IMR-90 (cell line): ENCODE data around the gene VGF. TPM values are rescaled to one million over a fixed set of nuclear protein-coding genes. Genes with fewer than 3 reads are reported as not detected.
A peak's percentile ranks its signal among the peaks of the same experiment; 100 is the strongest.

Experiments used
- ATAC-seq: fragments of 200-7000 bp; cut with Tn5 transposase; 2 replicates; pipeline ENCODE4 v1.9.1; 2020; ENCODE audit warnings: low read depth, mild to moderate bottlenecking, moderate library complexity
- BruUV-seq: library from RNA; stranded (reverse); fragments of 400-500 nt; replicated peaks from 2 replicates; lab custom pipeline; 2021; lab: Mats Ljungman, UMichigan
- CTCF ChIA-PET: fragments of 300-600 bp; formaldehyde crosslinking; extraction: SDS; loops from one replicate; lab custom pipeline; 2021; ENCODE audit warnings: antibody characterized with exemption; lab: Yijun Ruan, JAX
- POLR2A ChIA-PET: fragments of 300-600 bp; sonication (Branson Sonifier 250); formaldehyde crosslinking; loops from one replicate; lab custom pipeline; 2022; ENCODE audit warnings: antibody characterized with exemption; ENCODE audit not compliant: unreplicated experiment; lab: Charles Lee
- DNase-seq: peaks from one replicate; pipeline ENCODE4 v3.0.0; 2013
- H2AFZ ChIP-seq: replicated peaks from 2 replicates; pipeline ENCODE3; 2013; ENCODE audit warnings: low read length, mild to moderate bottlenecking; ENCODE audit not compliant: poor library complexity
- H2AK5ac ChIP-seq: 2 replicates; pipeline ENCODE4 v1.6.1; 2013; ENCODE audit warnings: low read depth, low read length, inconsistent platforms
- H2AK9ac ChIP-seq: replicated peaks from 2 replicates; pipeline ENCODE3; 2013; ENCODE audit warnings: mild to moderate bottlenecking, low read depth, low read length, moderate library complexity; ENCODE audit not compliant: poor library complexity
- H2BK120ac ChIP-seq: 2 replicates; pipeline ENCODE4 v1.6.1; 2013; ENCODE audit warnings: low read depth, low read length, inconsistent platforms
- H2BK15ac ChIP-seq: 3 replicates; pipeline ENCODE4 v1.6.1; 2013; ENCODE audit warnings: low read depth, low read length, inconsistent platforms
- H2BK20ac ChIP-seq: 2 replicates; pipeline ENCODE4 v1.6.1; 2013; ENCODE audit warnings: low read depth, mild to moderate bottlenecking, inconsistent platforms, low read length, moderate library complexity
- H2BK5ac ChIP-seq: 2 replicates; pipeline ENCODE4 v1.6.1; 2013; ENCODE audit warnings: mild to moderate bottlenecking, low read depth, low read length, inconsistent platforms; ENCODE audit not compliant: poor library complexity, severe bottlenecking
- H3K14ac ChIP-seq: replicated peaks from 2 replicates; pipeline ENCODE4 v1.6.1; 2013; ENCODE audit warnings: low read depth, low read length, inconsistent platforms
- H3K18ac ChIP-seq: 2 replicates; pipeline ENCODE4 v1.6.1; 2013; ENCODE audit warnings: low read depth, low read length, control low read depth
- H3K23ac ChIP-seq: 2 replicates; pipeline ENCODE4 v1.6.1; 2013; ENCODE audit warnings: low read depth, low read length, inconsistent platforms
- H3K27ac ChIP-seq: 2 replicates; pipeline ENCODE4 v1.5.1; 2013; ENCODE audit warnings: mild to moderate bottlenecking, control low read depth, low read length; ENCODE audit not compliant: insufficient read depth
- H3K27me3 ChIP-seq: 2 replicates; pipeline ENCODE4 v1.6.1; 2013; ENCODE audit warnings: low read length; ENCODE audit not compliant: control insufficient read depth, insufficient read depth
- H3K36me3 ChIP-seq: 2 replicates; pipeline ENCODE4 v1.6.1; 2013; ENCODE audit warnings: low read length, mixed read lengths; ENCODE audit not compliant: control insufficient read depth, insufficient read depth
- H3K4ac ChIP-seq: 2 replicates; pipeline ENCODE4 v1.6.1; 2013; ENCODE audit warnings: low read depth, low read length, inconsistent platforms
- H3K4me1 ChIP-seq: 2 replicates; pipeline ENCODE4 v1.6.1; 2013; ENCODE audit warnings: low read length, mixed read lengths; ENCODE audit not compliant: control insufficient read depth, insufficient read depth
- H3K4me2 ChIP-seq: 2 replicates; pipeline ENCODE4 v1.6.1; 2013; ENCODE audit warnings: low read depth, mild to moderate bottlenecking, control low read depth, low read length, moderate library complexity
- H3K4me3 ChIP-seq: 2 replicates; pipeline ENCODE4 v1.5.1; 2013; ENCODE audit warnings: low read depth, mild to moderate bottlenecking, control low read depth, low read length, moderate library complexity; ENCODE audit not compliant: insufficient read depth
- H3K56ac ChIP-seq: 2 replicates; pipeline ENCODE4 v1.6.1; 2013; ENCODE audit warnings: low read length, inconsistent platforms; ENCODE audit not compliant: insufficient read depth; ENCODE audit errors: extremely low read depth
- H3K79me1 ChIP-seq, 2 experiments: 2 replicates each; pipeline ENCODE4 v1.6.1; 2013; ENCODE audit warnings: low read length in 2 of 2, inconsistent platforms in 1 of 2, low read depth in 1 of 2
- H3K9ac ChIP-seq: 2 replicates; pipeline ENCODE4 v1.6.1; 2013; ENCODE audit warnings: low read depth, low read length, control low read depth
- H3K9me1 ChIP-seq: 2 replicates; pipeline ENCODE4 v1.6.1; 2013; ENCODE audit warnings: low read length, inconsistent platforms; ENCODE audit not compliant: insufficient read depth
- H3K9me3 ChIP-seq: 2 replicates; pipeline ENCODE4 v1.6.1; 2013; ENCODE audit warnings: low read length; ENCODE audit not compliant: control insufficient read depth, insufficient read depth
- H4K20me1 ChIP-seq: 2 replicates; pipeline ENCODE4 v1.6.1; 2013; ENCODE audit warnings: low read length, inconsistent platforms; ENCODE audit not compliant: insufficient read depth
- H4K5ac ChIP-seq: 2 replicates; pipeline ENCODE4 v1.6.1; 2013; ENCODE audit warnings: mild to moderate bottlenecking, low read depth, low read length, control low read depth
- H4K8ac ChIP-seq, 2 experiments: 2 replicates each; pipeline ENCODE4 v1.6.1; 2013; ENCODE audit warnings: low read depth in 2 of 2, low read length in 2 of 2, control low read depth in 1 of 2, inconsistent platforms in 1 of 2
- H4K91ac ChIP-seq: 2 replicates; pipeline ENCODE4 v1.6.1; 2013; ENCODE audit warnings: low read depth, low read length, inconsistent platforms; ENCODE audit not compliant: insufficient read depth
- BHLHE40 ChIP-seq: fragments of 150-350 bp; IDR thresholded peaks from 2 replicates; pipeline ENCODE4 v1.6.1; 2016; ENCODE audit warnings: mild to moderate bottlenecking, low read depth, low read length
- CEBPB ChIP-seq: IDR thresholded peaks from 2 replicates; pipeline ENCODE4 v1.6.1; 2012; ENCODE audit warnings: low read depth, low read length, improper control_type of control experiment
- CHD1 ChIP-seq: IDR thresholded peaks from 2 replicates; pipeline ENCODE4 v1.6.1; 2012; ENCODE audit warnings: low read depth, low read length, improper control_type of control experiment
- MAFK ChIP-seq: IDR thresholded peaks from 2 replicates; pipeline ENCODE4 v1.6.1; 2012; ENCODE audit warnings: low read depth, low read length, improper control_type of control experiment
- MAZ ChIP-seq: IDR thresholded peaks from 2 replicates; pipeline ENCODE4 v1.6.1; 2012; ENCODE audit warnings: low read depth, mild to moderate bottlenecking, low read length, improper control_type of control experiment, moderate library complexity, borderline replicate concordance
- MXI1 ChIP-seq: IDR thresholded peaks from 2 replicates; pipeline ENCODE4 v1.6.1; 2012; ENCODE audit warnings: low read depth, mild to moderate bottlenecking, low read length, moderate library complexity, borderline replicate concordance
- NFE2L2 ChIP-seq: fragments of 150-350 bp; IDR thresholded peaks from 2 replicates; pipeline ENCODE4 v1.6.1; 2016; ENCODE audit warnings: low read depth, mild to moderate bottlenecking, low read length
- POLR2A ChIP-seq: IDR thresholded peaks from 2 replicates; pipeline ENCODE4 v1.6.1; 2012; ENCODE audit warnings: mild to moderate bottlenecking, low read depth, low read length
- RAD21 ChIP-seq: IDR thresholded peaks from 2 replicates; pipeline ENCODE4 v1.6.1; 2012; ENCODE audit warnings: low read length, improper control_type of control experiment
- SMC3 ChIP-seq: fragments of 150-350 bp; IDR thresholded peaks from 2 replicates; pipeline ENCODE4 v1.6.1; 2016; ENCODE audit warnings: low read depth, mild to moderate bottlenecking, antibody characterized with exemption, low read length, moderate library complexity
- WGBS, 2 experiments: methylation state at CpG; one replicate each; pipeline versions ENCODE4 v1.1.5 to v1.1.7; 2013; ENCODE audit warnings: missing lambda C conversion rate in 2 of 2; ENCODE audit not compliant: insufficient read length in 1 of 2; ENCODE audit errors: extremely low coverage in 2 of 2; 5-methylcytosine and 5-hydroxymethylcytosine counted together
- dilution Hi-C: fragments of 300-500 bp; cut with HindIII; formaldehyde crosslinking; loops from one replicate; pipeline ENCODE4 v1.14.3; 2018; ENCODE audit warnings: low sequenced_read_pairs; ENCODE audit not compliant: unreplicated experiment
- in situ Hi-C: fragments of 300-500 bp; cut with MboI; formaldehyde crosslinking; loops from 3 replicates; pipeline ENCODE4 v1.14.3; 2019; ENCODE audit warnings: low sequenced_read_pairs, inconsistent platforms, mixed read lengths
- intact Hi-C: fragments of 100-400 bp; cut with micrococcal nuclease; formaldehyde crosslinking; loops from 2 replicates; pipeline ENCODE4 v1.10.0; 2022
- polyA plus RNA-seq, 3 experiments: library from polyadenylated mRNA; depleted of rRNA; stranded (reverse); fragments of >200 nt; gene quantifications; 2 replicates each; pipeline ENCODE4 v1.2.3, GENCODE V29; 2012; ENCODE audit warnings: low replicate concordance in 1 of 3
- total RNA-seq: library from RNA; depleted of rRNA; stranded (reverse); fragments of >200 nt; gene quantifications from 2 replicates; pipeline ENCODE4 v1.2.3, GENCODE V29; 2012
- TF ChIP-seq, protein P1 (sequence below): fragments of 150-350 bp; IDR thresholded peaks from 2 replicates; pipeline ENCODE4 v1.6.1; 2017; ENCODE audit warnings: mild to moderate bottlenecking, antibody characterized with exemption, low read length, low read depth
- TF ChIP-seq, protein P2 (sequence below): conservative IDR thresholded peaks from 2 replicates; pipeline ENCODE4 v1.5.1; 2012; ENCODE audit warnings: mild to moderate bottlenecking, low read depth, low read length, improper control_type of control experiment
- TF ChIP-seq, protein P3 (sequence below): fragments of 150-350 bp; IDR thresholded peaks from 2 replicates; pipeline ENCODE4 v1.6.1; 2016; ENCODE audit warnings: low read depth, mild to moderate bottlenecking, low read length, moderate library complexity, borderline replicate concordance

VGF gene
- total and polyA plus RNA-seq, 2 of the 4 experiments (the other 2 are of a cell fraction) = 0.18 to 0.50 TPM

GRCh38 chr7:101120315-101120714 lies 45.1 kb downstream of the VGF start:
- peaks cover 4 to 35% of the 10 kb centered on the region in 2 experiments; a peak in 2 of 4 replicates for H3K79me1 ChIP-seq
- DNase-seq (no peak), ATAC-seq (no peak)
- no peak overlapping the region for H3K4me3 ChIP-seq
- WGBS, 2 experiments = no CpG with 5 or more reads among the region's 4 CpGs
- H3K36me3 ChIP-seq = no peaks in the 10 kb centered on the region
- H3K14ac ChIP-seq = peak overlapping the region; percentile 73
- peak overlapping the region; percentile 97 for H2BK20ac ChIP-seq
- POLR2A ChIA-PET = no interaction called here
- H4K20me1 ChIP-seq = no peaks in the 10 kb centered on the region
- H4K5ac ChIP-seq = peak overlapping the region; percentile 23; the same call in 1 of the 2 replicates
- peak overlapping the region; percentile 5; the same call in 1 of the 2 replicates for H3K18ac ChIP-seq
- H2BK15ac ChIP-seq = peak overlapping the region; percentile 91; the same call in 2 of the 3 replicates
- peaks cover 21% of the 10 kb centered on the region for H3K4me1 ChIP-seq
- no peak overlapping the region for H3K4me2 ChIP-seq
- H4K8ac ChIP-seq = peak overlapping the region in 1 of 2 experiments; percentile 82
- H2AFZ ChIP-seq = peak overlapping the region; percentile 8
- H3K27ac ChIP-seq = no peak overlapping the region; the same call in 1 of the 2 replicates
- H4K91ac ChIP-seq = peak overlapping the region; percentile 87
- TF ChIP-seq SMC3 (no peak), POLR2A (no peak), MXI1 (no peak), CEBPB (no peak), MAFK (no peak), RAD21 (no peak), NFE2L2 (no peak), MAZ (no peak), BHLHE40 (no peak), CHD1 (no peak)
- TF ChIP-seq, protein P1, sequence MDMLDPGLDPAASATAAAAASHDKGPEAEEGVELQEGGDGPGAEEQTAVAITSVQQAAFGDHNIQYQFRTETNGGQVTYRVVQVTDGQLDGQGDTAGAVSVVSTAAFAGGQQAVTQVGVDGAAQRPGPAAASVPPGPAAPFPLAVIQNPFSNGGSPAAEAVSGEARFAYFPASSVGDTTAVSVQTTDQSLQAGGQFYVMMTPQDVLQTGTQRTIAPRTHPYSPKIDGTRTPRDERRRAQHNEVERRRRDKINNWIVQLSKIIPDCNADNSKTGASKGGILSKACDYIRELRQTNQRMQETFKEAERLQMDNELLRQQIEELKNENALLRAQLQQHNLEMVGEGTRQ = no peak
- TF ChIP-seq, protein P2, sequence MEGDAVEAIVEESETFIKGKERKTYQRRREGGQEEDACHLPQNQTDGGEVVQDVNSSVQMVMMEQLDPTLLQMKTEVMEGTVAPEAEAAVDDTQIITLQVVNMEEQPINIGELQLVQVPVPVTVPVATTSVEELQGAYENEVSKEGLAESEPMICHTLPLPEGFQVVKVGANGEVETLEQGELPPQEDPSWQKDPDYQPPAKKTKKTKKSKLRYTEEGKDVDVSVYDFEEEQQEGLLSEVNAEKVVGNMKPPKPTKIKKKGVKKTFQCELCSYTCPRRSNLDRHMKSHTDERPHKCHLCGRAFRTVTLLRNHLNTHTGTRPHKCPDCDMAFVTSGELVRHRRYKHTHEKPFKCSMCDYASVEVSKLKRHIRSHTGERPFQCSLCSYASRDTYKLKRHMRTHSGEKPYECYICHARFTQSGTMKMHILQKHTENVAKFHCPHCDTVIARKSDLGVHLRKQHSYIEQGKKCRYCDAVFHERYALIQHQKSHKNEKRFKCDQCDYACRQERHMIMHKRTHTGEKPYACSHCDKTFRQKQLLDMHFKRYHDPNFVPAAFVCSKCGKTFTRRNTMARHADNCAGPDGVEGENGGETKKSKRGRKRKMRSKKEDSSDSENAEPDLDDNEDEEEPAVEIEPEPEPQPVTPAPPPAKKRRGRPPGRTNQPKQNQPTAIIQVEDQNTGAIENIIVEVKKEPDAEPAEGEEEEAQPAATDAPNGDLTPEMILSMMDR = no peak
- TF ChIP-seq, protein P3, sequence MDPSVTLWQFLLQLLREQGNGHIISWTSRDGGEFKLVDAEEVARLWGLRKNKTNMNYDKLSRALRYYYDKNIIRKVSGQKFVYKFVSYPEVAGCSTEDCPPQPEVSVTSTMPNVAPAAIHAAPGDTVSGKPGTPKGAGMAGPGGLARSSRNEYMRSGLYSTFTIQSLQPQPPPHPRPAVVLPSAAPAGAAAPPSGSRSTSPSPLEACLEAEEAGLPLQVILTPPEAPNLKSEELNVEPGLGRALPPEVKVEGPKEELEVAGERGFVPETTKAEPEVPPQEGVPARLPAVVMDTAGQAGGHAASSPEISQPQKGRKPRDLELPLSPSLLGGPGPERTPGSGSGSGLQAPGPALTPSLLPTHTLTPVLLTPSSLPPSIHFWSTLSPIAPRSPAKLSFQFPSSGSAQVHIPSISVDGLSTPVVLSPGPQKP = no peak
- CTCF ChIA-PET = no interaction called here
- H3K9me3 ChIP-seq = no peaks in the 10 kb centered on the region
- dilution Hi-C loops = no loop called here
- no peak overlapping the region for H2AK9ac ChIP-seq
- intact Hi-C loops = no loop called here
- H3K56ac ChIP-seq = no peak overlapping the region
- peak overlapping the region; percentile 94 for H2AK5ac ChIP-seq
- H2BK5ac ChIP-seq = peak overlapping the region; percentile 92
- peak overlapping the region; percentile 83; the same call in 1 of the 2 replicates for H3K23ac ChIP-seq
- no TSS peak for BruUV-seq
- H2BK120ac ChIP-seq = peak overlapping the region; percentile 91
- H3K9me1 ChIP-seq = peaks cover 26% of the 10 kb centered on the region
- H3K27me3 ChIP-seq = no peaks in the 10 kb centered on the region
- in situ Hi-C loops = loop anchor here (25.0 kb wide), 1 partner anchor 683 kb away; the partner anchor contains the start of genes MEPCE, PPP1R35 and ZCWPW1
- peak overlapping the region; percentile 94 for H3K4ac ChIP-seq
- no peak overlapping the region for H3K9ac ChIP-seq
